Measurements from ENCODE around the gene SYT2.

- TF ChIP-seq CTCF (conservative IDR thresholded peaks at IDR 0.05; ENCODE audit: low read depth, low read length) (no peak), EZH2 (IDR thresholded peaks at IDR 0.05; ENCODE audit: low read length, unreplicated experiment) (no peak)
These were observed 13.5 kb upstream of the SYT2 start for GRCh38 chr1:202723708-202724107.

Measured in PC-3 (cell line).